DND-41 (cell line): Measurements from ENCODE around the gene ATP2C1.

Experiments
- ATAC-seq: fragments of 200-7000 bp; cut with Tn5 transposase; 3 replicates; pipeline ENCODE4 v1.9.1; 2021; ENCODE audit warnings: low read depth; ENCODE audit not compliant: insufficient read depth
- DNase-seq: peaks from one replicate; pipeline ENCODE4 v3.0.0-alpha.2; 2020
- H2AFZ ChIP-seq: 2 replicates; pipeline ENCODE4 v1.6.0; 2012; ENCODE audit warnings: low read depth, low read length
- H3K27ac ChIP-seq: 2 replicates; pipeline ENCODE4 v1.5.1; 2012; ENCODE audit warnings: low read length, inconsistent platforms
- H3K27me3 ChIP-seq: fragments of 200-600 bp; sonication (generic); 2 replicates; pipeline ENCODE4 v1.6.0; 2012; ENCODE audit warnings: low read length, mild to moderate bottlenecking, inconsistent platforms; ENCODE audit not compliant: insufficient read depth, poor library complexity
- H3K36me3 ChIP-seq: 2 replicates; pipeline ENCODE4 v1.5.1; 2012; ENCODE audit warnings: low read length, inconsistent platforms; ENCODE audit not compliant: insufficient read depth
- H3K4me1 ChIP-seq: 2 replicates; pipeline ENCODE4 v1.5.1; 2012; ENCODE audit warnings: mild to moderate bottlenecking, low read length; ENCODE audit not compliant: insufficient read depth
- H3K4me2 ChIP-seq: 2 replicates; pipeline ENCODE4 v1.6.0; 2012; ENCODE audit warnings: mild to moderate bottlenecking, moderate library complexity, low read length, inconsistent platforms; ENCODE audit not compliant: insufficient read depth
- H3K4me3 ChIP-seq, 2 experiments: fragments of 200-600 bp in 1 of 2; shearing (Covaris generic) in 1 of 2; 2 replicates each; pipeline ENCODE4 v1.5.1; 2012 to 2016; ENCODE audit warnings: inconsistent platforms in 2 of 2, low read length in 2 of 2, mild to moderate bottlenecking in 2 of 2, low read depth in 1 of 2, moderate library complexity in 1 of 2
- H3K79me2 ChIP-seq: 2 replicates; pipeline ENCODE4 v1.6.0; 2012; ENCODE audit warnings: low read length, inconsistent platforms; ENCODE audit not compliant: insufficient read depth
- H3K9ac ChIP-seq: 2 replicates; pipeline ENCODE4 v1.6.0; 2012; ENCODE audit warnings: low read depth, mild to moderate bottlenecking, inconsistent platforms, low read length, moderate library complexity
- H3K9me3 ChIP-seq: 2 replicates; pipeline ENCODE4 v1.5.1; 2012; ENCODE audit warnings: low read length, moderate library complexity, mild to moderate bottlenecking, inconsistent platforms; ENCODE audit not compliant: insufficient read depth, severe bottlenecking
- H4K20me1 ChIP-seq: 2 replicates; pipeline ENCODE4 v1.6.0; 2012; ENCODE audit warnings: low read length; ENCODE audit not compliant: insufficient read depth
- CTCF ChIP-seq: IDR thresholded peaks from 2 replicates; pipeline ENCODE4 v1.5.1; 2012; ENCODE audit warnings: borderline replicate concordance, low read length, moderate library complexity, mild to moderate bottlenecking; ENCODE audit not compliant: poor library complexity, severe bottlenecking; ENCODE audit errors: extremely low read depth
- EZH2 ChIP-seq: IDR thresholded peaks from 3 replicates; pipeline ENCODE4 v1.6.1; 2012; ENCODE audit warnings: borderline replicate concordance, low read depth, mild to moderate bottlenecking, moderate library complexity, low read length, inconsistent platforms; ENCODE audit not compliant: severe bottlenecking

ATP2C1 gene

GRCh38 chr3:130893376-130894129, at the start of gene ATP2C1:
ATP2C1 (plus strand) TSS chr3:130894084; CDS start chr3:130894770, 686 bp downstream.
- Histone ChIP-seq H3K9me3 (no peaks in the 10 kb centered on the region), H4K20me1 (peaks cover 16% of the 10 kb centered on the region; the same call in 1 of the 2 replicates), H3K27me3 (no peaks in the 10 kb centered on the region), H3K4me2 (peak within 1 kb of the TSS; percentile 84), H3K27ac (peak within 1 kb of the TSS; percentile 96), H3K4me1 (peaks cover 38% of the 10 kb centered on the region), H2AFZ (peak within 1 kb of the TSS; percentile 97), H3K79me2 (peaks cover 46% of the 10 kb centered on the region), H3K4me3 (peak within 1 kb of the TSS; percentile 75 to 83), H3K9ac (peak within 1 kb of the TSS; percentile 96), H3K36me3 (no peaks in the 10 kb centered on the region; the same call in 1 of the 2 replicates)
- peak; percentile 88 for DNase-seq
- no peak for TF ChIP-seq CTCF
- TF ChIP-seq EZH2 = no peak
- peak; percentile 84 for ATAC-seq

- TF ChIP-seq EZH2 = no peak
- TF ChIP-seq CTCF = no peak
- H3K27ac ChIP-seq = no peak overlapping the region
- no peak overlapping the region for H3K4me2 ChIP-seq
- H2AFZ ChIP-seq = no peak overlapping the region
- H3K9ac ChIP-seq = no peak overlapping the region
- H3K4me1 ChIP-seq = peaks cover 6% of the 10 kb centered on the region; the same call in 1 of the 2 replicates
- no peak for DNase-seq
- H3K4me3 ChIP-seq = no peak overlapping the region
- H4K20me1 ChIP-seq = no peaks in the 10 kb centered on the region
- no peaks in the 10 kb centered on the region for H3K79me2 ChIP-seq
- H3K36me3 ChIP-seq = no peaks in the 10 kb centered on the region
- no peak for ATAC-seq
- H3K9me3 ChIP-seq = no peaks in the 10 kb centered on the region
- peaks cover 6% of the 10 kb centered on the region for H3K27me3 ChIP-seq
Observed at GRCh38 chr3:130844462-130844861, 49.4 kb upstream of the ATP2C1 start.

GRCh38 chr3:130846181-130846580, 47.7 kb upstream of the ATP2C1 start:
- Histone ChIP-seq H3K4me1 (peaks cover 11% of the 10 kb centered on the region), H2AFZ (no peak overlapping the region), H4K20me1 (no peaks in the 10 kb centered on the region), H3K9ac (no peak overlapping the region), H3K9me3 (no peaks in the 10 kb centered on the region), H3K79me2 (no peaks in the 10 kb centered on the region), H3K27me3 (peaks cover 23% of the 10 kb centered on the region), H3K36me3 (no peaks in the 10 kb centered on the region), H3K4me2 (no peak overlapping the region), H3K4me3 (no peak overlapping the region), H3K27ac (no peak overlapping the region)
- DNase-seq (no peak), ATAC-seq (no peak)
- no peak for TF ChIP-seq CTCF
- no peak for TF ChIP-seq EZH2
